GM23338 (cell line): ENCODE results near the gene CPD. TPM values are rescaled to one million over a fixed set of nuclear protein-coding genes. Genes with fewer than 3 reads are reported as not detected.

Experiments
- ATAC-seq: fragments of 200-7000 bp; cut with Tn5 transposase; 3 replicates; pipeline ENCODE4 v1.9.1; 2020
- DNase-seq: peaks from one replicate; pipeline ENCODE4 v3.0.0-alpha.2; 2015; ENCODE audit warnings: low spot score
- H2AFZ ChIP-seq: fragments of 200-600 bp; sonication (generic); 2 replicates; pipeline ENCODE4 v1.8.0; 2016; ENCODE audit warnings: antibody characterized with exemption, mild to moderate bottlenecking, moderate library complexity
- H3F3A ChIP-seq: fragments of 200-600 bp; sonication (generic); replicated peaks from 2 replicates; pipeline ENCODE4 v1.8.0; 2017; ENCODE audit warnings: antibody characterized with exemption, mixed run types, low read depth
- H3K27ac ChIP-seq: fragments of 200-600 bp; sonication (generic); 2 replicates; pipeline ENCODE4 v1.6.1; 2016; ENCODE audit warnings: low read depth
- H3K27me3 ChIP-seq: fragments of 200-600 bp; sonication (generic); 2 replicates; pipeline ENCODE4 v1.8.0; 2016; ENCODE audit warnings: mild to moderate bottlenecking, mixed run types, moderate library complexity; ENCODE audit not compliant: insufficient read depth
- H3K36me3 ChIP-seq: fragments of 200-600 bp; sonication (generic); 2 replicates; pipeline ENCODE4 v1.8.0; 2016; ENCODE audit warnings: mild to moderate bottlenecking; ENCODE audit not compliant: insufficient read depth
- H3K4me1 ChIP-seq: fragments of 200-600 bp; sonication (generic); 2 replicates; pipeline ENCODE4 v1.8.0; 2016; ENCODE audit warnings: mild to moderate bottlenecking, moderate library complexity; ENCODE audit not compliant: insufficient read depth
- H3K4me2 ChIP-seq: fragments of 200-600 bp; sonication (generic); 2 replicates; pipeline ENCODE4 v1.7.1; 2017; ENCODE audit warnings: mixed run types
- H3K4me3 ChIP-seq: fragments of 200-600 bp; sonication (generic); 2 replicates; pipeline ENCODE4 v1.6.1; 2016; ENCODE audit warnings: mixed run types
- H3K79me2 ChIP-seq: fragments of 200-600 bp; sonication (generic); replicated peaks from 2 replicates; pipeline ENCODE4 v1.8.0; 2017; ENCODE audit warnings: mild to moderate bottlenecking; ENCODE audit not compliant: insufficient read depth
- H3K9me2 ChIP-seq: fragments of 200-600 bp; sonication (generic); 2 replicates; pipeline ENCODE4 v1.8.0; 2017; ENCODE audit not compliant: insufficient read depth
- H4K20me1 ChIP-seq: fragments of 200-600 bp; sonication (generic); replicated peaks from 2 replicates; pipeline ENCODE4 v1.8.0; 2017; ENCODE audit warnings: mild to moderate bottlenecking; ENCODE audit not compliant: insufficient read depth
- H3K27ac Mint-ChIP-seq: 2 replicates; pipeline ENCODE4 v1.8.0; 2020; ENCODE audit warnings: inconsistent platforms, mild to moderate bottlenecking, moderate library complexity, mixed read lengths
- H3K27me3 Mint-ChIP-seq: 3 replicates; pipeline ENCODE4 v1.8.0; 2022; ENCODE audit warnings: low read depth, mild to moderate bottlenecking, moderate library complexity, mixed read lengths, inconsistent platforms; ENCODE audit not compliant: insufficient read depth, poor library complexity
- H3K36me3 Mint-ChIP-seq: 3 replicates; pipeline ENCODE4 v1.8.0; 2021; ENCODE audit warnings: low read depth, mild to moderate bottlenecking, inconsistent platforms, moderate library complexity, mixed read lengths
- H3K4me1 Mint-ChIP-seq: 3 replicates; pipeline ENCODE4 v1.8.0; 2020; ENCODE audit warnings: mild to moderate bottlenecking, inconsistent platforms, mixed read lengths
- H3K4me3 Mint-ChIP-seq: 3 replicates; pipeline ENCODE4 v1.8.0; 2021; ENCODE audit warnings: moderate library complexity, mild to moderate bottlenecking, inconsistent platforms, mixed read lengths
- H3K9me3 Mint-ChIP-seq: 3 replicates; pipeline ENCODE4 v1.8.0; 2020; ENCODE audit warnings: moderate library complexity, mild to moderate bottlenecking, inconsistent platforms, mixed read lengths
- CREB1 ChIP-seq: fragments of 250-450 bp; sonication (Bioruptor Pico); IDR thresholded peaks from 2 replicates; pipeline ENCODE4 v1.5.0; 2020; ENCODE audit warnings: low read depth, mild to moderate bottlenecking, moderate library complexity
- EZH2 ChIP-seq: fragments of 200-600 bp; sonication (generic); IDR thresholded peaks from one replicate; pipeline ENCODE4 v1.8.0; 2017; ENCODE audit warnings: antibody characterized with exemption, mild to moderate bottlenecking, low read depth; ENCODE audit not compliant: unreplicated experiment
- JUNB ChIP-seq: IDR thresholded peaks from one replicate; pipeline ENCODE4 v1.6.1; 2016; ENCODE audit warnings: antibody characterized with exemption; ENCODE audit not compliant: unreplicated experiment
- NANOG ChIP-seq: IDR thresholded peaks from 2 replicates; pipeline ENCODE4 v1.6.1; 2016; ENCODE audit warnings: antibody characterized with exemption, borderline replicate concordance
- POLR2AphosphoS5 ChIP-seq: IDR thresholded peaks from 2 replicates; pipeline ENCODE4 v1.6.1; 2016; ENCODE audit warnings: antibody characterized with exemption, low read depth
- STAT1 ChIP-seq: IDR thresholded peaks from one replicate; pipeline ENCODE4 v1.6.1; 2016; ENCODE audit warnings: antibody characterized with exemption; ENCODE audit not compliant: unreplicated experiment
- ZNF114 ChIP-seq: fragments of 250-450 bp; sonication (Bioruptor Pico); IDR thresholded peaks from 2 replicates; pipeline ENCODE4 v1.5.0; 2020; ENCODE audit warnings: mild to moderate bottlenecking, moderate library complexity
- polyA plus RNA-seq: library from polyadenylated mRNA; unstranded; fragments of >200 nt; fragmentation: Nextera tagmentation; extraction: Ambion mirVana; gene quantifications from 2 replicates; pipeline ENCODE4 v1.2.1, GENCODE V29; 2016
- total RNA-seq: library from RNA; depleted of rRNA; stranded (reverse); fragments of >200 nt; shearing (Covaris generic); gene quantifications from 2 replicates; pipeline ENCODE4 v1.2.3, GENCODE V29; 2014
- TF ChIP-seq, protein P1 (sequence below): IDR thresholded peaks from 2 replicates; pipeline ENCODE4 v1.6.1; 2016; ENCODE audit warnings: antibody characterized with exemption
- TF ChIP-seq, protein P2 (sequence below): fragments of 250-450 bp; sonication (Bioruptor Pico); IDR thresholded peaks from 2 replicates; pipeline ENCODE4 v1.5.0; 2020; ENCODE audit warnings: mild to moderate bottlenecking, moderate library complexity

CPD gene
- total and polyA plus RNA-seq, 2 experiments from 2014 or later = 6.2 to 57.8 TPM

DNA sequence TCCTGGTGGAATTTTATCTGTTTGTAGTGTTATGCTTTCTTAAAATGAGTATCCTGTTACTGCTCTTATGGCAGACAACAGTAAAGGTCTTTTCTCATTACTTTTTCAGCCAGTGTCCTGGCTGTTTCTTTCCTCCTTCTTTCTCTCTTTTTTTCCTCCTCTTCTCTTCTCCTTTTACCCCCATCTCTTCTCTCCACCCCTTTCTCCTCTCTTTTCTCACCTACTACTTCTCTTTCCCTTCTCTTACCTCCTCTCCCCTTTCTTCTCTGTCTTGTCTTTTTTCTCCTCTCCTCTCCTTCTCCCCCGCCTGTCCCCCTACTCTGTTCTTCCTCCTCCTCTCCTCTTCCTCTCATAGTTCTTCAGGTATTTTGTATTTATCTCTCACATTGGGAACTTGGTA is 48.9 kb downstream of the CPD start:
- no peak overlapping the region for H3K27ac ChIP-seq
- H3K36me3 ChIP-seq = 0 out of 2 replicates have a peak, but pooled peaks cover 2% of the 10 kb centered on the region
- no peak for TF ChIP-seq CREB1
- TF ChIP-seq JUNB = no peak
- no peaks in the 10 kb centered on the region for H3K79me2 ChIP-seq
- no peaks in the 10 kb centered on the region for H3K27me3 Mint-ChIP-seq
- H3K4me2 ChIP-seq = no peak overlapping the region
- no peaks in the 10 kb centered on the region for H4K20me1 ChIP-seq
- no peak for ATAC-seq
- H3F3A ChIP-seq = no peaks in the 10 kb centered on the region
- H3K4me1 ChIP-seq = peaks cover 9% of the 10 kb centered on the region
- no peak for DNase-seq
- H3K4me1 Mint-ChIP-seq = peaks cover 14% of the 10 kb centered on the region
- H3K9me2 ChIP-seq = no peaks in the 10 kb centered on the region
- H3K9me3 Mint-ChIP-seq = no peaks in the 10 kb centered on the region
- H3K4me3 ChIP-seq = no peak overlapping the region
- H2AFZ ChIP-seq = no peak overlapping the region
- H3K36me3 Mint-ChIP-seq = peaks cover 4% of the 10 kb centered on the region; the same call in 2 of the 3 replicates
- no peaks in the 10 kb centered on the region for H3K27me3 ChIP-seq
- H3K4me3 Mint-ChIP-seq = no peak overlapping the region
- no peak overlapping the region; the same call in 1 of the 2 replicates for H3K27ac Mint-ChIP-seq

DNA sequence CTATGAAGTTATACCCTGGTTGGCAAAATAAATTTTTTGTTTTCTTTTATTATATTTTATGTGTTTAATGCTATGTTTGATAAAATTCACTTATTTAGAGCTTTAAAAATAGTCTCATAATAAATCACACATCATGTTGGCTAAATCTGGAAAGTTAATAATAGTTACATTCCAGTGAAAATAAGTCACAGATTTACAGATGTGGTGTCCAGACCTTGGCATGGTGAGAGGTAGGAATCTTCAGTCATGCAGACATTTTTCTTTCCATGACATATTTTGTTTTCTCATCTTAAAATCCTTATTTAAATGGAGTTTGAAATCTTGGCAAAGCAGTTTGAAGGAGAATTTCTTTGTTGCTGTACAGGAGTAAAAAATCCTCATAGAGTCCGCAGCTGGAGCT is 50.4 kb downstream of the CPD start:
- H3K4me1 ChIP-seq = peaks cover 9% of the 10 kb centered on the region
- no peaks in the 10 kb centered on the region for H3K27me3 ChIP-seq
- DNase-seq (no peak), ATAC-seq (no peak)
- H3K79me2 ChIP-seq = no peaks in the 10 kb centered on the region
- no peak overlapping the region; the same call in 1 of the 2 replicates for H3K27ac Mint-ChIP-seq
- TF ChIP-seq JUNB = no peak
- TF ChIP-seq, protein P1, sequence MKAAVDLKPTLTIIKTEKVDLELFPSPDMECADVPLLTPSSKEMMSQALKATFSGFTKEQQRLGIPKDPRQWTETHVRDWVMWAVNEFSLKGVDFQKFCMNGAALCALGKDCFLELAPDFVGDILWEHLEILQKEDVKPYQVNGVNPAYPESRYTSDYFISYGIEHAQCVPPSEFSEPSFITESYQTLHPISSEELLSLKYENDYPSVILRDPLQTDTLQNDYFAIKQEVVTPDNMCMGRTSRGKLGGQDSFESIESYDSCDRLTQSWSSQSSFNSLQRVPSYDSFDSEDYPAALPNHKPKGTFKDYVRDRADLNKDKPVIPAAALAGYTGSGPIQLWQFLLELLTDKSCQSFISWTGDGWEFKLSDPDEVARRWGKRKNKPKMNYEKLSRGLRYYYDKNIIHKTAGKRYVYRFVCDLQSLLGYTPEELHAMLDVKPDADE = no peak
- TF ChIP-seq POLR2AphosphoS5 = no peak
- TF ChIP-seq EZH2 = no peak
- TF ChIP-seq ZNF114 (CRISPR knock-in tag) = no peak
- TF ChIP-seq, protein P2, sequence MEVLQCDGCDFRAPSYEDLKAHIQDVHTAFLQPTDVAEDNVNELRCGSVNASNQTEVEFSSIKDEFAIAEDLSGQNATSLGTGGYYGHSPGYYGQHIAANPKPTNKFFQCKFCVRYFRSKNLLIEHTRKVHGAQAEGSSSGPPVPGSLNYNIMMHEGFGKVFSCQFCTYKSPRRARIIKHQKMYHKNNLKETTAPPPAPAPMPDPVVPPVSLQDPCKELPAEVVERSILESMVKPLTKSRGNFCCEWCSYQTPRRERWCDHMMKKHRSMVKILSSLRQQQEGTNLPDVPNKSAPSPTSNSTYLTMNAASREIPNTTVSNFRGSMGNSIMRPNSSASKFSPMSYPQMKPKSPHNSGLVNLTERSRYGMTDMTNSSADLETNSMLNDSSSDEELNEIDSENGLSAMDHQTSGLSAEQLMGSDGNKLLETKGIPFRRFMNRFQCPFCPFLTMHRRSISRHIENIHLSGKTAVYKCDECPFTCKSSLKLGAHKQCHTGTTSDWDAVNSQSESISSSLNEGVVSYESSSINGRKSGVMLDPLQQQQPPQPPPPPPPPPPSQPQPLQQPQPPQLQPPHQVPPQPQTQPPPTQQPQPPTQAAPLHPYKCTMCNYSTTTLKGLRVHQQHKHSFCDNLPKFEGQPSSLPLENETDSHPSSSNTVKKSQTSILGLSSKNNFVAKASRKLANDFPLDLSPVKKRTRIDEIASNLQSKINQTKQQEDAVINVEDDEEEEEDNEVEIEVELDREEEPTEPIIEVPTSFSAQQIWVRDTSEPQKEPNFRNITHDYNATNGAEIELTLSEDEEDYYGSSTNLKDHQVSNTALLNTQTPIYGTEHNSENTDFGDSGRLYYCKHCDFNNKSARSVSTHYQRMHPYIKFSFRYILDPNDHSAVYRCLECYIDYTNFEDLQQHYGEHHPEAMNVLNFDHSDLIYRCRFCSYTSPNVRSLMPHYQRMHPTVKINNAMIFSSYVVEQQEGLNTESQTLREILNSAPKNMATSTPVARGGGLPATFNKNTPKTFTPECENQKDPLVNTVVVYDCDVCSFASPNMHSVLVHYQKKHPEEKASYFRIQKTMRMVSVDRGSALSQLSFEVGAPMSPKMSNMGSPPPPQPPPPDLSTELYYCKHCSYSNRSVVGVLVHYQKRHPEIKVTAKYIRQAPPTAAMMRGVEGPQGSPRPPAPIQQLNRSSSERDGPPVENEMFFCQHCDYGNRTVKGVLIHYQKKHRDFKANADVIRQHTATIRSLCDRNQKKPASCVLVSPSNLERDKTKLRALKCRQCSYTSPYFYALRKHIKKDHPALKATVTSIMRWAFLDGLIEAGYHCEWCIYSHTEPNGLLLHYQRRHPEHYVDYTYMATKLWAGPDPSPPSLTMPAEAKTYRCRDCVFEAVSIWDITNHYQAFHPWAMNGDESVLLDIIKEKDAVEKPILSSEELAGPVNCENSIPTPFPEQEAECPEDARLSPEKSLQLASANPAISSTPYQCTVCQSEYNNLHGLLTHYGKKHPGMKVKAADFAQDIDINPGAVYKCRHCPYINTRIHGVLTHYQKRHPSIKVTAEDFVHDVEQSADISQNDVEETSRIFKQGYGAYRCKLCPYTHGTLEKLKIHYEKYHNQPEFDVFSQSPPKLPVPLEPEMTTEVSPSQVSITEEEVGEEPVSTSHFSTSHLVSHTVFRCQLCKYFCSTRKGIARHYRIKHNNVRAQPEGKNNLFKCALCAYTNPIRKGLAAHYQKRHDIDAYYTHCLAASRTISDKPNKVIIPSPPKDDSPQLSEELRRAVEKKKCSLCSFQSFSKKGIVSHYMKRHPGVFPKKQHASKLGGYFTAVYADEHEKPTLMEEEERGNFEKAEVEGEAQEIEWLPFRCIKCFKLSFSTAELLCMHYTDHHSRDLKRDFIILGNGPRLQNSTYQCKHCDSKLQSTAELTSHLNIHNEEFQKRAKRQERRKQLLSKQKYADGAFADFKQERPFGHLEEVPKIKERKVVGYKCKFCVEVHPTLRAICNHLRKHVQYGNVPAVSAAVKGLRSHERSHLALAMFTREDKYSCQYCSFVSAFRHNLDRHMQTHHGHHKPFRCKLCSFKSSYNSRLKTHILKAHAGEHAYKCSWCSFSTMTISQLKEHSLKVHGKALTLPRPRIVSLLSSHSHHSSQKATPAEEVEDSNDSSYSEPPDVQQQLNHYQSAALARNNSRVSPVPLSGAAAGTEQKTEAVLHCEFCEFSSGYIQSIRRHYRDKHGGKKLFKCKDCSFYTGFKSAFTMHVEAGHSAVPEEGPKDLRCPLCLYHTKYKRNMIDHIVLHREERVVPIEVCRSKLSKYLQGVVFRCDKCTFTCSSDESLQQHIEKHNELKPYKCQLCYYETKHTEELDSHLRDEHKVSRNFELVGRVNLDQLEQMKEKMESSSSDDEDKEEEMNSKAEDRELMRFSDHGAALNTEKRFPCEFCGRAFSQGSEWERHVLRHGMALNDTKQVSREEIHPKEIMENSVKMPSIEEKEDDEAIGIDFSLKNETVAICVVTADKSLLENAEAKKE (CRISPR knock-in tag) = no peak
- no peak for TF ChIP-seq STAT1
- no peak for TF ChIP-seq NANOG
- H3K27me3 Mint-ChIP-seq = no peaks in the 10 kb centered on the region
- no peak overlapping the region for H3K4me3 Mint-ChIP-seq
- no peaks in the 10 kb centered on the region for H3K9me3 Mint-ChIP-seq
- H2AFZ ChIP-seq = no peak overlapping the region
- H3K27ac ChIP-seq = no peak overlapping the region
- H3K36me3 ChIP-seq = 0 out of 2 replicates have a peak, but pooled peaks cover 2% of the 10 kb centered on the region
- H3K36me3 Mint-ChIP-seq = peaks cover 4% of the 10 kb centered on the region; the same call in 2 of the 3 replicates
- H3K9me2 ChIP-seq = no peaks in the 10 kb centered on the region
- no peak overlapping the region for H3K4me3 ChIP-seq
- no peak overlapping the region for H3K4me2 ChIP-seq
- no peaks in the 10 kb centered on the region for H4K20me1 ChIP-seq
- peaks cover 11% of the 10 kb centered on the region for H3K4me1 Mint-ChIP-seq
- no peaks in the 10 kb centered on the region for H3F3A ChIP-seq
